ENCODE data around the gene CBLB. TPM values are rescaled to one million over a fixed set of nuclear protein-coding genes. Genes with fewer than 3 reads are reported as not detected.

CBLB gene
- total and polyA plus RNA-seq, 2 experiments from 2014 or later, result 20.5 to 47.7 TPM

DNA sequence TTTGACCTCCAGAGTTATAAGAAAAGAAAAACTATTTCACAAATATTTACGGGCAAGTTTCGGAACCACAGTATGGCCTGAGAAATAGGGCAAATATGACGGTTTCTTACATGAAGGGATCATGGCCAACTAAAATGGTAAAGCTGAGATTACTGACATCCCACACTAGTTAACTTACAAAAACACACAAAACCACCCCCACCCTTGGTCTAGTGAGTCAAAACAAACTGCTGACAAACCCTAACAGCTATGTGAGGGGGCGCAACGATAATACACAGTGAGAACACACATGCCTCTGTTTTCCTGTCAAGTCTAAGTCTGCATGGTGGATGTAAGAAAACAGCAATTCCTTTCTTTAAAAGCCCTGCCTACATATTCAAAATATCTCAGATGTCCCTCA lies 32.3 kb downstream of the CBLB start:
- TF ChIP-seq POLR2AphosphoS5 (IDR thresholded peaks at IDR 0.05; ENCODE audit: low read depth) (no peak), EZH2phosphoT487 (IDR thresholded peaks at IDR 0.05; ENCODE audit: unreplicated experiment) (no peak), ZNF114 (CRISPR knock-in tag; IDR thresholded peaks at IDR 0.05) (no peak), NANOG (IDR thresholded peaks at IDR 0.05; ENCODE audit: borderline replicate concordance) (no peak), CREB1 (CRISPR knock-in tag; IDR thresholded peaks at IDR 0.05; ENCODE audit: low read depth) (no peak), JUNB (IDR thresholded peaks at IDR 0.05; ENCODE audit: unreplicated experiment) (no peak), ZNF462 (CRISPR knock-in tag; IDR thresholded peaks at IDR 0.05) (no peak)
- TF ChIP-seq, protein P1, sequence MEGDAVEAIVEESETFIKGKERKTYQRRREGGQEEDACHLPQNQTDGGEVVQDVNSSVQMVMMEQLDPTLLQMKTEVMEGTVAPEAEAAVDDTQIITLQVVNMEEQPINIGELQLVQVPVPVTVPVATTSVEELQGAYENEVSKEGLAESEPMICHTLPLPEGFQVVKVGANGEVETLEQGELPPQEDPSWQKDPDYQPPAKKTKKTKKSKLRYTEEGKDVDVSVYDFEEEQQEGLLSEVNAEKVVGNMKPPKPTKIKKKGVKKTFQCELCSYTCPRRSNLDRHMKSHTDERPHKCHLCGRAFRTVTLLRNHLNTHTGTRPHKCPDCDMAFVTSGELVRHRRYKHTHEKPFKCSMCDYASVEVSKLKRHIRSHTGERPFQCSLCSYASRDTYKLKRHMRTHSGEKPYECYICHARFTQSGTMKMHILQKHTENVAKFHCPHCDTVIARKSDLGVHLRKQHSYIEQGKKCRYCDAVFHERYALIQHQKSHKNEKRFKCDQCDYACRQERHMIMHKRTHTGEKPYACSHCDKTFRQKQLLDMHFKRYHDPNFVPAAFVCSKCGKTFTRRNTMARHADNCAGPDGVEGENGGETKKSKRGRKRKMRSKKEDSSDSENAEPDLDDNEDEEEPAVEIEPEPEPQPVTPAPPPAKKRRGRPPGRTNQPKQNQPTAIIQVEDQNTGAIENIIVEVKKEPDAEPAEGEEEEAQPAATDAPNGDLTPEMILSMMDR (conservative IDR thresholded peaks at IDR 0.05; ENCODE audit: low read depth in 2 of 2), result no peak
- Histone ChIP-seq H3K4me1 (ENCODE audit: insufficient read depth) (peaks cover 10% of the 10 kb centered on the region), H3K79me2 (replicated peaks; ENCODE audit: insufficient read depth) (peaks cover 6% of the 10 kb centered on the region; the same call in 1 of the 2 replicates), H3K9me2 (ENCODE audit: insufficient read depth) (no peaks in the 10 kb centered on the region), H3K4me3 (no peak overlapping the region), H3K27ac (ENCODE audit: low read depth) (no peak overlapping the region), H3K4me2 (no peak overlapping the region), H3K36me3 (ENCODE audit: insufficient read depth) (no peaks in the 10 kb centered on the region), H4K20me1 (replicated peaks; ENCODE audit: insufficient read depth) (no peaks in the 10 kb centered on the region), H2AFZ (no peak overlapping the region), H3K27me3 (ENCODE audit: insufficient read depth) (no peaks in the 10 kb centered on the region), H3F3A (replicated peaks; ENCODE audit: low read depth) (no peaks in the 10 kb centered on the region)
- ATAC-seq, result no peak
- H3K36me3 Mint-ChIP-seq (ENCODE audit: low read depth), result peaks cover 5% of the 10 kb centered on the region; the same call in 2 of the 3 replicates
- H3K27me3 Mint-ChIP-seq (ENCODE audit: insufficient read depth, low read depth, poor library complexity), result peaks cover 2% of the 10 kb centered on the region
- DNase-seq (ENCODE audit: low spot score), result no peak
- H3K4me1 Mint-ChIP-seq, result peaks cover 21% of the 10 kb centered on the region; the same call in 2 of the 3 replicates
- H3K27ac Mint-ChIP-seq, result no peak overlapping the region
- no peak overlapping the region for H3K4me3 Mint-ChIP-seq
- H3K9me3 Mint-ChIP-seq, result no peaks in the 10 kb centered on the region

All from GM23338 (cell line).